DOHH2 (cell line): Measurements from ENCODE around the gene SLC9A9.

Source experiments
- EZH2phosphoT487 ChIP-seq: fragments of 200-600 bp; sonication (generic); IDR thresholded peaks from 2 replicates; pipeline ENCODE4 v1.6.1; 2017; ENCODE audit warnings: borderline replicate concordance, mild to moderate bottlenecking, antibody characterized with exemption, low read length, moderate library complexity, mixed read lengths
- TF ChIP-seq, protein P1 (sequence below): fragments of 200-600 bp; sonication (generic); IDR thresholded peaks from one replicate; pipeline ENCODE4 v1.5.1; 2014; ENCODE audit warnings: antibody characterized with exemption, mild to moderate bottlenecking, low read depth, low read length; ENCODE audit not compliant: poor library complexity, severe bottlenecking

DNA sequence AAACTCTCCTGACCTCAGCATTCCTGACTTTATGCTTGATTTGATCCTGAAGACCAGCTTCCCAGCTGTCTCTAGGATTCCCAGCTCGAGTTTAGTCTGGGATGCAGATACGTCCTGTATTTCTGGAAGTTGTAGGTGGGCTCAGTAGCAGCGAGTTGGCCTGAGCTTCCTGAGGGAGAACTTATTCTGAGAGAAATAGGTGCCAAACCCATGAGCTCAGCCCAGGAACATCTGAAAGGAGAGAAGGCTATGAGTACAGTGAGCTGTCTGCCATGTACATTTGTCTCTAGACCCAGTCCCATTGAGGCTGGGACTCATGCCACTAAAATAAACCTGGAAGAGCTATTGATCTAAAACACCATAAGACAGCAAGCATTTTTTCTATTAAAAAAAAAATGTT, 36.6 kb upstream of the SLC9A9 start:
- TF ChIP-seq EZH2phosphoT487 = no peak
- TF ChIP-seq, protein P1, sequence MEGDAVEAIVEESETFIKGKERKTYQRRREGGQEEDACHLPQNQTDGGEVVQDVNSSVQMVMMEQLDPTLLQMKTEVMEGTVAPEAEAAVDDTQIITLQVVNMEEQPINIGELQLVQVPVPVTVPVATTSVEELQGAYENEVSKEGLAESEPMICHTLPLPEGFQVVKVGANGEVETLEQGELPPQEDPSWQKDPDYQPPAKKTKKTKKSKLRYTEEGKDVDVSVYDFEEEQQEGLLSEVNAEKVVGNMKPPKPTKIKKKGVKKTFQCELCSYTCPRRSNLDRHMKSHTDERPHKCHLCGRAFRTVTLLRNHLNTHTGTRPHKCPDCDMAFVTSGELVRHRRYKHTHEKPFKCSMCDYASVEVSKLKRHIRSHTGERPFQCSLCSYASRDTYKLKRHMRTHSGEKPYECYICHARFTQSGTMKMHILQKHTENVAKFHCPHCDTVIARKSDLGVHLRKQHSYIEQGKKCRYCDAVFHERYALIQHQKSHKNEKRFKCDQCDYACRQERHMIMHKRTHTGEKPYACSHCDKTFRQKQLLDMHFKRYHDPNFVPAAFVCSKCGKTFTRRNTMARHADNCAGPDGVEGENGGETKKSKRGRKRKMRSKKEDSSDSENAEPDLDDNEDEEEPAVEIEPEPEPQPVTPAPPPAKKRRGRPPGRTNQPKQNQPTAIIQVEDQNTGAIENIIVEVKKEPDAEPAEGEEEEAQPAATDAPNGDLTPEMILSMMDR = no peak
